Kidney (tissue), 14 donors: ENCODE results near the gene SRRM3. TPM values are rescaled to one million over a fixed set of nuclear protein-coding genes. Genes with fewer than 3 reads are reported as not detected.
"Not testable (repeated sequence)": the region's sequence is repeated elsewhere in the genome, so short reads cannot be mapped to it uniquely, and the experiment has no call there.

Source experiments
- DNase-seq, 5 donors: peaks; one replicate each; pipeline ENCODE4 v3.0.0-alpha.2; 2013 to 2020
- FAIRE-seq: peaks from 2 replicates; lab custom pipeline; 2012; peaks lifted over from hg19 to GRCh38; lab: Jason Lieb, UNC
- H3K27ac ChIP-seq, 2 donors: one replicate each; pipeline ENCODE4 v1.7.0; 2013; ENCODE audit warnings: low read depth in 2 of 2, low read length in 2 of 2, inconsistent platforms in 1 of 2
- H3K27me3 ChIP-seq: one replicate; pipeline ENCODE4 v1.7.1; 2013; ENCODE audit warnings: low read length, inconsistent platforms; ENCODE audit not compliant: control insufficient read depth, insufficient read depth
- H3K36me3 ChIP-seq, 3 donors: one replicate each; pipeline versions ENCODE4 v1.7.0 to v1.7.1; 2013; ENCODE audit warnings: low read length in 3 of 3, control low read depth in 1 of 3, inconsistent platforms in 1 of 3; ENCODE audit not compliant: insufficient read depth in 3 of 3, control insufficient read depth in 2 of 3
- H3K4me1 ChIP-seq, 3 donors: one replicate each; pipeline versions ENCODE4 v1.7.0 to v1.7.1; 2013; ENCODE audit warnings: low read length in 3 of 3, inconsistent platforms in 1 of 3, low read depth in 1 of 3; ENCODE audit not compliant: control insufficient read depth in 2 of 3, insufficient read depth in 2 of 3
- H3K4me3 ChIP-seq, 3 donors: one replicate each; pipeline versions ENCODE4 v1.7.0 to v1.8.1; 2013; ENCODE audit warnings: low read length in 3 of 3, control low read depth in 1 of 3, inconsistent platforms in 1 of 3
- H3K9ac ChIP-seq, 3 donors: one replicate each; pipeline versions ENCODE4 v1.7.0 to v1.7.1; 2013; ENCODE audit warnings: low read length in 3 of 3, control low read depth in 1 of 3, inconsistent platforms in 1 of 3
- H3K9me3 ChIP-seq, 3 donors: one replicate each; pipeline versions ENCODE4 v1.7.0 to v1.7.1; 2013; ENCODE audit warnings: low read length in 3 of 3, control low read depth in 1 of 3, inconsistent platforms in 1 of 3; ENCODE audit not compliant: control insufficient read depth in 2 of 3, insufficient read depth in 1 of 3
- CTCF ChIP-seq: IDR thresholded peaks from 3 replicates; pipeline ENCODE4 v1.5.1; 2012; ENCODE audit warnings: mild to moderate bottlenecking, moderate library complexity, borderline replicate concordance; ENCODE audit not compliant: insufficient read depth; ENCODE audit errors: extremely low read depth
- intact Hi-C: fragments of 100-400 bp; cut with DNase I; formaldehyde crosslinking; loops from one replicate; pipeline ENCODE4 v1.11.1; 2022
- polyA plus RNA-seq: library from polyadenylated mRNA; stranded (reverse); fragments of 350-450 nt; fragmentation: Illumina TruSeq; extraction: RNeasy Lipid Tissue Mini Kit (QIAGEN cat#74804); gene quantifications from one replicate; pipeline ENCODE4 v1.2.3, GENCODE V29; 2014; ENCODE audit warnings: low read depth, low replicate concordance; ENCODE audit not compliant: insufficient read depth
- total RNA-seq: library from RNA; stranded (reverse); fragmentation: NEBNext Ultra II Directional; extraction: Animal tissue kit (Norgen Biotek cat#: 25700); gene quantifications from one replicate; pipeline ENCODE4 v1.2.1, GENCODE V29; 2021
- donor health status: control.
- donor health status: control.
- donor health status: control.
- donor health status: control.
- donor health status: control.
- donor health status: DM: yes; HTN: yes; CAD: no.
- donor health status: Normal renal cell carcinoma (clear cell type).

SRRM3 gene
- total and polyA plus RNA-seq, 2 donors from 2014 or later = 0.99 to 1.0 TPM

- FAIRE-seq = no peak
- Histone ChIP-seq H3K4me3 (peak overlapping the region in 1 of 3 donors; percentile 85), H3K27me3 (no peaks in the 10 kb centered on the region)
Observed at GRCh38 chr7:76304888-76305375, 103.2 kb downstream of the SRRM3 start.

GRCh38 chr7:76308874-76309273 is 107.2 kb downstream of the SRRM3 start:
- H3K9me3 ChIP-seq, H3K27me3 ChIP-seq, DNase-seq, H3K4me3 ChIP-seq, H3K4me1 ChIP-seq, FAIRE-seq, H3K9ac ChIP-seq, H3K27ac ChIP-seq, H3K36me3 ChIP-seq, intact Hi-C loops: not testable (repeated sequence)

More at GRCh38 chr7:76304888-76305375, 103.2 kb downstream of the SRRM3 start:
- peak overlapping the region in 1 of 3 donors; percentile 41 for H3K9ac ChIP-seq
- H3K36me3 ChIP-seq = peaks cover 0 to 6% (median 3%) of the 10 kb centered on the region in 3 donors
- no peak for TF ChIP-seq CTCF
- H3K4me1 ChIP-seq = peaks cover 0 to 13% (median 13%) of the 10 kb centered on the region in 3 donors
- peak overlapping the region; percentile 65 to 100 for H3K27ac ChIP-seq
- peak in 1 of 5 donors; percentile 49 for DNase-seq
- no peaks in the 10 kb centered on the region for H3K9me3 ChIP-seq
- intact Hi-C loops = no loop called here

- intact Hi-C loops = loop anchor here (10.0 kb wide), 1 partner anchor 135 kb away; no protein-coding TSS in a partner anchor
- H3K9me3 ChIP-seq, H3K27ac ChIP-seq, H3K27me3 ChIP-seq, DNase-seq, H3K4me3 ChIP-seq, H3K36me3 ChIP-seq, FAIRE-seq, H3K9ac ChIP-seq, H3K4me1 ChIP-seq: not testable (repeated sequence)
Observed at GRCh38 chr7:76309341-76310101, 107.8 kb downstream of the SRRM3 start.

- H3K27ac ChIP-seq = no peak overlapping the region
Observed at GRCh38 chr7:76310102-76310957, 108.6 kb downstream of the SRRM3 start.

GRCh38 chr7:76311838-76312237 is 110.1 kb downstream of the SRRM3 start:
- not testable (repeated sequence) for H3K9ac ChIP-seq, DNase-seq, H3K36me3 ChIP-seq, H3K27me3 ChIP-seq, H3K4me3 ChIP-seq, FAIRE-seq, H3K4me1 ChIP-seq, H3K9me3 ChIP-seq, H3K27ac ChIP-seq
- intact Hi-C loops = loop anchor here (10.0 kb wide), 1 partner anchor 137 kb away; no protein-coding TSS in a partner anchor

More at GRCh38 chr7:76310102-76310957, 108.6 kb downstream of the SRRM3 start:
- intact Hi-C loops = loop anchor here (10.0 kb wide), 1 partner anchor 136 kb away; no protein-coding TSS in a partner anchor
- DNase-seq = no peak
- no peak for TF ChIP-seq CTCF
- Histone ChIP-seq H3K4me1 (peaks cover 0 to 3% (median 0%) of the 10 kb centered on the region in 3 donors), H3K36me3 (no peaks in the 10 kb centered on the region), H3K4me3 (no peak overlapping the region), H3K9ac (no peak overlapping the region), H3K27me3 (no peaks in the 10 kb centered on the region), H3K9me3 (no peaks in the 10 kb centered on the region)
- FAIRE-seq = no peak
